SW480 (cell line): Measurements from ENCODE around the gene PCMTD2.

ENCODE experiments used
- DNase-seq: peaks from one replicate; pipeline ENCODE4 v3.0.0-alpha.2; 2016; ENCODE audit warnings: low spot score

PCMTD2 gene

DNA sequence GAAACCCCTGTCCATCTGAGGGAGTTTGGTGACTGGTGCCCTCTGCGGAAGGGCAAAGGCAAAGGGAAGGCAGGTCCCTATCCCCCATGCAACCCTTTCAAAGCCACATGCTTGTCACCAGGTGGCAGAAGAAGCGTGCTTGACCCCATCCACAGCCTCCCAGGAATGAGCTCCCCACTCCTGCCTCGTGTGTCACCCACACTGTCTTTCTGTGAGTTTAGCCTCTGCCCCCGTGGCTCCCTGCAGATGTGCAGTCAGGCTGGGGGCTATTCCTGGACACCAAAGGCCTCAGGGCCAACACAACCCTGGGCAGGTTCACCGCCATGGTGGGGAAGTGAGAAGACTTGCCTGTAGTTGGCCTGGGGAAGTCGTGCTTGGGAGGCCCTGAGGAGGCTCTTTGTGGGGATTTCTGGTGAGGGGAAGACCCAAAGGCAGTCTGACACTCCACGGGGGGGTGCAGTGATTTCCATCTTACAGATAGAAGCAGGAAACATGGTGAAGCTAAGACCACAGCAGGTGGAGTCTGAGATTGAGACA, 16.6 kb upstream of the PCMTD2 start:
- no peak for DNase-seq

GRCh38 chr20:64239449-64240242, 15.9 kb upstream of the PCMTD2 start:
- no peak for DNase-seq

DNA sequence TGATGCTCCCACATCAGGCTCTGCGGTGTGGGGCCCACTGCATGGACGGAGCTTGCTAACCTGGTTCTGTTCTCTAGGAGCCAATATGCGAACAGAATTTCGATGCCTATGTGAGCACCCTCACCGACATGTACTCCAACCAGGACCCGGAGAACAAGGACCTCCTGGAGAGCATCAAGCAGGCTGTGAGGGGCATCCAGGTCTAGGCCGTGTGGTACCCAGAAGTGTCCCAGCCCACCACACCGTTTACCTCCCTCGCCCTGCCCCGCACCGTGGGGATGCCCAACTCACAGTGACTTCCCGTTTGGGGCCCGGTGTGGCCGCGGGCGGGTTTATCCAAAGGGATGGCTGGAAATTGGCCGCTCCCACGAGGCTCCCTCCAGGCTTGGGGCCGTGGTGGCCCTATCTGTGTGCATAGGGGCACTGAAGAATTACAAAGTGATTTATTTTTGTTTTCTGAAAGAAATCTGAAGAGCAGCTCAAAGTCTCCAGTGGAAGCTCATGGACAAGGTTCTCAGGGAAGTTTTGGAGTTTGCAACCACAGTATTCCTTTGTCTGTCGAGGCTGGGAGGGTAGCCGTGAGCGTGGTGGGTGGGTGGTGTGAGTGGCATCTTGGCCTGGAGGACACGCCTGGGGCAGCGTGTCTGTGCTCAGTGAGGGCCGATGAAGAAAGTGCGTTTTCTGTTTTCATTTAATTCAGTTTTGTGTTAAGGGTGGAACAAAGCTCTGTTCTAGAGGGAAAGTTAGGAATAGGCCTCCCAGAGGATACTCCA, 15.1 kb upstream of the PCMTD2 start:
- DNase-seq = no peak

GRCh38 chr20:64241061-64241460, 14.5 kb upstream of the PCMTD2 start:
- DNase-seq = no peak

DNA sequence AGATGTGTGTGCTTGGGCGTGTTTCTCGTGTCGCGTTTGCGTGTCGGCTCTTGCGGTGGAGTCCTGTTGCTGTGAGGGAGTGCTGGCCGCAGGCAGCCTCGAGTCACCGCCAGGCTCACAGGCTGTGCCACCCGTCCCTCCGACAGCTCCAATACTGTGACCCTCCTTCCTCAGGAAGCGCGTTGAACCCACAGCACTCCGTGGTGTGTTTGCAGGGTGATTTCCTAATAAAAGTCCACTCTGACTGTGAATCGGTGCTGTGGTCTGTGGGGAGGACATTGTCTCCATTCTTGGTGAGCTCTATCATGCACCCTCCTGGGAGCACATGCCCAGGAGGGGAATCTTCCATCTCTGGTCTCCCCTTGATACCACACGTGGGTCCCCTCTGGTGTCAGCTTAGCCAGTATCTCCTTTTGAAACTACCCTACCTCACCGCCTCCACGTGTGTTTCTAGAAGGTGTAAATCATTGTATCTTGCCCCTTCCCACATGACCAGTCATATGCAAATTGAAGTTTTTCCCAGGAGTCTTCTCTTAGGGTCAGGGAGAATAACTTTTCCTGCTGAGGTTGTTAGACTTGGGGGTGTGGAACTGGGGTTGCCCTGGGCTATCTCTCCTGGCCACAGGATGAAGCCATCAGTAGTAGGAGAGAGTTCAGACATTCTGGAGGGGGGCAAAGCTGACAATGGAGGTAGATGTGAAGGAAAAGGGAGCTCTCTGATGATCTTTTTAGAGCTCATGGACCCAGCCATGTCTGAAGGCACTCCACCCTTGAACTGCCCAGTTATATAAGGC, 13.3 kb upstream of the PCMTD2 start:
- DNase-seq = no peak

DNA sequence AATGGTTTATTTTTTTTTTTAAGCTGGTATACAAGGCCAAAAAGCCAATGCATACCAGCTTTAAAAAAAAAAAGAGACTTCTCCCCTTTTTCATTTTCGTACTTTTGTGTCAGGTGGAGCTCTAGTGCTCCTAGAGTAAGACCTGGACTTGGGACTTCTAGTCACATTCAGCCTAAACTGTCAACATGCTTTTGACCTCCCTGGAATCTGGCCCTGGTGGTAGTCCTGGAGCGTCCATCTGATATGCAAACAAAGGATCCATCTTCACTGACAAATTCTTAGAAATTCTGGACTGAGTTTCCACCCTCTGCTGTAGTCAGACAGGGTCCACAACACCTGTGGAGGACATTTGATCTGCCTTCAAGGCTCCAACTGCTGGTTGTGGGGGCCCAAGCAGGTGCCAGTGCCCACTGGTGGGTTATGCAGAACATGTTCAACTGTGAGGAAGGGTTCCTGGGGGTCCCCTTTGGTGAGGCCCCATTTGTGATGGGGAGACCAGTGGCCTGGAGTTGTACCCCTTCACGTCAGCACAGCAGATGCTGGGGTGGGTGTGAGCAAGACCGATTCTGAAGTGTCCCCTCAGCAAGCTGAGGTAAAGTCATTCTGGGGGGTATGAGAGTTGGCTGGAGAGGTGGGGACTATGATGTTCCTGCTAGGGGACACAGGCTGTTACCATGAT, 12.6 kb upstream of the PCMTD2 start:
- DNase-seq = no peak

DNA sequence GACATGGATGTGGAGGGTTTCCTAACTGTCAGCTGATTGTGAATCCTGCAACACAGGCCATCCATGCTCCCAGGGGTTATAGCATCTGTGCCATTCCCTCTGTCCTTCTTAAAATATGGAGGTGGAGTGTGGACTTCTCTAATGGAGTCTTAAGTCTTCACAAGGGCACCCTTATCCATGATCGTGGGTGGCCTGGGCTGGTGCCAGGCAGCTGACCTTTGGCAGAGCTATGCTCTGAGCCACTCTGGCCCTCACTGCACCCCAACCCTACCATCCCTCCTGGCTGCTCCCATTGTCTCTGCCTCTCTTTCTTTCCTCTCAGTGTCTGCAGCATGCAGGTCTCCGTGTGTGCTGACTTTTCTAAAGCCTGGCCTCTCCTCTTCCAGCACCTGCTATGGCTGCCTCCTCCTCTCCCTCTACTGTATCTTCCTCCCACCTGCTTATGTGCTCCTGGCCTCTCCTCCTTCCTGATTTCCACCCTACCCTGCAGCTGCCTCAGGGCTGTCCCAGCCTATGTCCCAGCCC, 11.2 kb upstream of the PCMTD2 start:
- DNase-seq = no peak

GRCh38 chr20:64244870-64245603, 10.5 kb upstream of the PCMTD2 start:
- DNase-seq = no peak

DNA sequence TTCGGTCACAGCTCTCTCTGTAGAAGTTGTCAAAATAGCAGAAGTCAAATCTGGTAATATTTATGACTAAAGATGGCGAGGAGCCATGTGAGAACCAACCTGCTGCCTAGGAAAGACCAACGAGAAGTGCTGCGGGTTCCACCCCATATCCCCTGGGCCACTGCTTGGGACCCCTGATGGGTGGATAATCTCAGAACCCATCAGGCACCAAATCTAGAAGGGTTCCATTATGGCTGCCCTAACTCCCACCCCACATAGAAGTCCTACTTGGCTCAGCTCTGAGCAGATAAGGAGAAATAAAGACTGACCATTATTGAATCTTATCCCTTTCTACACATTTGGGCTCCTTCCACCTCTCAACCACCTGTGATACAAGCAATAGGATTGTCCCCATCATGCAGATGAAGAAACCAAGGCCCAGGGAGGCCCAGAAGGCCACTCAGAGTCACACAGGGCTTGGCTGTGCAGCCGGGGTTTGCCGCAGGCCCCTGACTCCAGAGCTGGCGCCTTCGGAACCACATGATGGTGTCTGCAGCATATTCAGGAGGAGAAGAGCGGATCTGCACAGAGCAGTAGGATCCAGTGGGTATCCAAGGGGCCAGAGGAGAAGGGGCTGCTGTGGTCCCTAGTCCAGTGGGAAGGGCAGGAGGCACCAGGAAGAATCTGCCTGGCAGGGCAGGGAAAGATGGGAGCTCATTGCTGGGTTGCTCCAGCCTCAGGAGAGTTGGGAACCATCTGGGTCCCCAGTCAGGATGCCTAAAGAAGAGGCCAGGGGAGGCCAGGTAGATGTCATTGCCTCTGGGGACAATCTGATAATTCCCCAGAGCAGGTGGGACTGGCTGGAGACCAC, 9.6 kb upstream of the PCMTD2 start:
- no peak for DNase-seq

- DNase-seq = no peak
These were observed 8.8 kb upstream of the PCMTD2 start for GRCh38 chr20:64246616-64247306.

DNA sequence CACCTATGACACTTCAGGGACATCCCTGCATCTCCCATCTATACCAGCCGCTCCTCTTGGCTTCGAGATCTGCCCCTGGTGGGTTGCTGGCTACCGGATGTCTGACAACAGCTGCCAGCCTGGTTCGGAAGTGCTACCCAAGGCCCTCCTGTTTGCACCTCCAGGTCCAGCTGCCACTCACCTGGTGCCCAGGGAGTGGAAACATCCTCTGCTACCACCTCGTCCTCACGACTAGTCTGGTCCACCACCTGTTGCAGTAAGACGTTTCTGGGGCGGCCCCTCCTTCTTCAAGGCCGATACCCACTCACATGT, 8.3 kb upstream of the PCMTD2 start:
- DNase-seq = no peak

DNA sequence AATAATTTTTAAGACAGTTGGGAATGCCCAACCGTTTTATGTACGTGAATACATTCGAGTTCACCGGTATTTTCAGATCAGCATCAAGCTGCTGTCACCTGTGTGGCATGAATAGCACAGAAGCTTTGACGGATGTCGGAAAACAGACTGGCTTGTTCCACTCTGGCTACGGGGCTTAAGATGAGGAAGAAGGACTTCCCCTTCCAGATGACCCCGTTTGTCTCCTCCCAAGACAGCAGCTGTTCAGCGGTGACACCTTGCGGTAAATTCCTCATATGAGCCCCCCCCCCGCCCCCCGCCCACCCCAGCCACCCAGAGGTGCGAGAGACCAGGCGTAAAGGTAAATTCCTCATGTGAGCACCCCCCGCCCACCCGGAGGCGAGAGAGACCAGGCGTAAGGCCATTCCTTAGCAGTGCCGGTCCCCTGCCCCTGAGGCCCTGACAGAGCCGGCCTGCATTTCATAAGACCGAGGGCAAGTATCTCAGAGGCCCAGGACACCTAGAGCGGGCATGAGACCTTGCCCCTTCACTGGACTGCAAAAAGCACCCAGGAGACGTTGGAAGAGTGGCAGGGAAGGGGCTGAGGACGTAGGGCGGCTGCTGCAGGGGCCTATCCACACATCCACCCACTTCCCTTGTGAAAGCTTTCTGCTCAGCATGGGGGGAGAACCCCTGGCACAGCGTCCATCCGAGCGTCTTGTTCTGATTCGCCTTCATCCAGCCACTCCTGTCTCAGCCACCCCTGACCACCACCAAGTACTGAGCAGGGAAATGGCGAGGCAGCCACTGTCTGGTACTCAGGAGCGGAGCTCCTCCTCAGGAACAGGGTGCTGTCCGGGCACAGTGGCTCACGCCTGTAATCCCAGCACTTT, 7.3 kb upstream of the PCMTD2 start:
- no peak for DNase-seq

DNA sequence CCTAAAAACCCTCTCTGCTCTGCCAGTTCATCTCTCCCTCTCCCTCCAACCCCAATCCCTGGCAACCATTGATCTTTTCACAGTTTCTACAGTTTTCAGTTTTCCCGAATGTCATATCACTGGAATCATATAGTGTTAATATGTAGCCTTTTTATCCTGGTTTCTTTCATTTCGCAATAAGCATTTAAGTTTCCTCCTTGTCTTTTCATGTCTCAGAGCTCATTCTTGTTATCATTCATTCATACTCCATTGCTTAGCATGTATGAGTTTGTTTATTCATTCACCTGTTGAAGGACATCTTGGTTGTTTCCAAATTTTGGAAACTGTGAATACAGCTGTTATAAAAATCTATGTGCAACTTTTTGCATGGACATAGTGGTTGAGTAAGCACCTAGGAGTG, 5.5 kb upstream of the PCMTD2 start:
- DNase-seq = no peak

DNA sequence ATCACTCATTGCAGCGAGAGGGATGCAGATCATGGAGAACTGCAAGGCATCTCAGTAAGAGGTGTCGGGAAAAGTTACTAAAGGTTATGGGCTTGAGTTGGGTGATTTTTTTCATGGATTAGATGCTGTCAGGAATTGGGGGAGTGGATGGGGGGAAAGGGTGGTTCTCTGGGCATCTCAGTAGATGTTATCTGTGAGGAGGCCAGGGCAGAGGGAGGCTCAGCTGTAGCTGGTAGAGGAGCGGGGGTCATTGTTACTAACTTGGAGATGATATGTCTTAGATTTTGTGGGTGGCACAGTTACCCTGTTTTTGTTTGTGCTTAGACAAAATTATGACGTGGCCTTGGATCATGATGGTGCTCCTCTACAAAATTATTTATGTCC, 2.6 kb upstream of the PCMTD2 start:
- no peak for DNase-seq

GRCh38 chr20:64253443-64253842, 2.1 kb upstream of the PCMTD2 start:
- no peak for DNase-seq

DNA sequence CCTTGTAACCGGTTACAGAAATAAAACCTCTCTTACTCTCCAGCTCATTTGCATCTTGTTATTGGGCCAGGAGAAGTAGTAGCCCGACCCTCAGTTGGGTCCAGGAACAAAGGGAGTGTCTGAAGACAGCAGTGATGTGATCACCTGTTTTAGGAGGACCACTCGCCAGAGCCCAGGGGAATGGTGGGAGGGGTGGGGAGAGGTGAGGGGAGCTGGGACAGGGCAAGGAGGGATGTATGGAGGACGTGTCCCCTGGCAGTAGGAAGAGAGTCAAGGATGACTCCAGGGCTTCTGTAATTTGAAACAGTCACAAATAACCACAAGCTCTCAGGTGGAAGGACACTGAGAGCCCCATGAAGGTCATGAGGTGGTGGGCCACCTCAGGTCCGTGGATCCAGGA, 1.4 kb upstream of the PCMTD2 start:
- no peak for DNase-seq

DNA sequence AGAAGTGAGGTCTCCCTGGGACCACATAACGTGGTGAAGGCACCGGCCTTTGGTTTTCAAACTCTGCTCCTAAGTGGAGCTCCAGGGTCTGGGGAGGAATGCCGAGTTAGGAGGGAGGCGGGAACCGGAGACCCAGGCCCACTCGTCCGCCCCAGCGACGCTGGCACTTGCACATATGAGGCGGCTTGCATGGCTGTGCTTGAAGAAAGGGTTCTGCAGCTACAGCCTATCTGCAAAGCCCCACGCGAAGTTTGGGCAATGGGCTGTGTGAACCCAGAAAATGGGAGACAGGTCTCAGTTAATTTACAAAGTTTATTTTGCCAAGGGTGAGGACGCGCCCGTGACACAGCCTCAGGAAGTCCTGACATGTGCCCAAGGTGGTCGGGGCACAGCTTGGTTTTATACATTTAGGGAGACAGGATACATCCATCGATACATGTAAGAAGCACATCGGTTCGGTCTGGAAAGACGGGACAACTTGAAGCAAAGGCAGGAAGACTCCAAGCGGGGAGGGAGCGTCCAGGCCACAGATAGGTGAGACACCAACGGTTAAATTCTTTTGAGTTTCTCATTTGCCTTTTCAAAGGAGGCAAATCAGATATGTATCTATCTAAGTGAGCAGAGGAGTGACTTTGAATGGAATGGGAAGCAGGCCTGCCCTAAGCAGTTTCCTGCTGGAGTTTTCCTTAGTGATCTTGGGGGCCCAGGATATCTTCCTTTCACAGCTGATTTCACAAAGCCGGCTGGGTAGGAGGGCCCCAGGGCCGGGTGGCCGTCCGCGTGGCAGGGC, 782 bp upstream of the PCMTD2 start:
- no peak for DNase-seq
